ENCODE results near the gene TLE5. TPM values are rescaled to one million over a fixed set of nuclear protein-coding genes. Genes with fewer than 3 reads are reported as not detected.

Gene TLE5
- total and polyA plus RNA-seq, 9 of the 15 experiments (the other 6 are each of a cell fraction or from before 2014, with no cell fraction given), result 2.0 to 347 (median 235) TPM

GRCh38 chr19:3061182-3062161 lies 823 bp downstream of the TLE5 start (continued):
- TF ChIP-seq HINFP (tag; conservative IDR thresholded peaks at IDR 0.05; ENCODE audit: low read depth) (no peak), NR2F6 (CRISPR knock-in tag; IDR thresholded peaks at IDR 0.05) (no peak), HMGN3 (IDR thresholded peaks at IDR 0.05; ENCODE audit: borderline replicate concordance, extremely low read depth, insufficient read length, low read depth, low read length) (peak; percentile 49), DEAF1 (CRISPR knock-in tag; IDR thresholded peaks at IDR 0.05) (0 out of 2 replicates have a peak, but pooled peaks have one; percentile 5), ZNF668 (CRISPR knock-in tag; IDR thresholded peaks at IDR 0.05) (no peak), GATAD2A (IDR thresholded peaks at IDR 0.05) (0 out of 2 replicates have a peak, but pooled peaks have one; percentile 28), NBN (IDR thresholded peaks at IDR 0.05; ENCODE audit: low read depth) (no peak), CREB3L1 (IDR thresholded peaks at IDR 0.05; ENCODE audit: borderline replicate concordance, low read depth) (no peak), RBM25 (IDR thresholded peaks at IDR 0.05; ENCODE audit: low read depth, low read length, severe bottlenecking) (no peak), CXXC5 (CRISPR knock-in tag; IDR thresholded peaks at IDR 0.05) (peak; percentile 65), HLTF (IDR thresholded peaks at IDR 0.05) (no peak), ZC3H4 (CRISPR knock-in tag; IDR thresholded peaks at IDR 0.05; ENCODE audit: borderline replicate concordance) (0 out of 2 replicates have a peak, but pooled peaks have one; percentile 31), POLR2A (conservative IDR thresholded peaks at IDR 0.05) (peak; percentile 64), ERF (CRISPR knock-in tag; IDR thresholded peaks at IDR 0.05) (peak; percentile 49; the same call in 1 of the 2 replicates), E2F3 (CRISPR knock-in tag; IDR thresholded peaks at IDR 0.05) (0 out of 2 replicates have a peak, but pooled peaks have one; percentile 40), OTX1 (CRISPR knock-in tag; IDR thresholded peaks at IDR 0.05) (peak; percentile 61; the same call in 1 of the 2 replicates), KLF1 (tag; IDR thresholded peaks at IDR 0.05) (no peak), NCOR1 (IDR thresholded peaks at IDR 0.05) (peak; percentile 17; the same call in 1 of the 2 replicates), RNF2 (IDR thresholded peaks at IDR 0.05) (no peak), ZNF23 (CRISPR knock-in tag; IDR thresholded peaks at IDR 0.05) (no peak), DNMT1 (IDR thresholded peaks at IDR 0.05) (no peak), CLOCK (CRISPR knock-in tag; IDR thresholded peaks at IDR 0.05; ENCODE audit: borderline replicate concordance) (no peak)

Data from K562 (cell line).